SH-SY5Y (cell line): ENCODE results near the gene LSM14A.

Source experiments
- GATA2 ChIP-seq: IDR thresholded peaks from 2 replicates; pipeline ENCODE4 v1.6.1; 2011; ENCODE audit warnings: mild to moderate bottlenecking, low read depth, low read length
- GATA3 ChIP-seq: IDR thresholded peaks from 2 replicates; pipeline ENCODE4 v1.6.1; 2011; ENCODE audit warnings: low read depth, mild to moderate bottlenecking, low read length, moderate library complexity

DNA sequence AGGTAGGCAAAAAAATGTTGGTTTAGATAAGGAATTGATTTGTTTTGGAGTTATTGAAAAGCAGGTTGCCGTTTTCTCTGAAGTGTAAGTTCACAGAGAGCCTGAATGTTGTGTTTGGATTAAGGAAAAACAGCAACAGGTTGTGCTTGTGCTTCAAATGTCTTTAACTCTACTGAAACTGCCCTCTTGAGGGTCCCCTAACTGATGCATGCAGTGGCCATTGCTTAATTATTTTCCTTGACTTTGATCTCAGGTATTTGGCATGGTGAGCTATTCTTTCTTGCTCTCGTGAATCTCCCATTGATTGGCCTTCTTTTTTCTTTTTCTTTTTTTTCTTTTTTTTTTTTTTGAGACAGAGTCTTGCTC lies 85.2 kb downstream of the LSM14A start:
- TF ChIP-seq GATA2 (no peak), GATA3 (no peak)
